Stromal cell of bone marrow (primary cell): ENCODE measurements around the gene AP2A2.
"Not testable (repeated sequence)": the region's sequence is repeated elsewhere in the genome, so short reads cannot be mapped to it uniquely, and the experiment has no call there.

Experiments used
- DNase-seq: peaks from one replicate; pipeline ENCODE4 v3.0.0-alpha.2; 2012; ENCODE audit warnings: low read depth

The AP2A2 gene

GRCh38 chr11:975376-975775 is 49.7 kb downstream of the AP2A2 start:
- not testable (repeated sequence) for DNase-seq

DNA sequence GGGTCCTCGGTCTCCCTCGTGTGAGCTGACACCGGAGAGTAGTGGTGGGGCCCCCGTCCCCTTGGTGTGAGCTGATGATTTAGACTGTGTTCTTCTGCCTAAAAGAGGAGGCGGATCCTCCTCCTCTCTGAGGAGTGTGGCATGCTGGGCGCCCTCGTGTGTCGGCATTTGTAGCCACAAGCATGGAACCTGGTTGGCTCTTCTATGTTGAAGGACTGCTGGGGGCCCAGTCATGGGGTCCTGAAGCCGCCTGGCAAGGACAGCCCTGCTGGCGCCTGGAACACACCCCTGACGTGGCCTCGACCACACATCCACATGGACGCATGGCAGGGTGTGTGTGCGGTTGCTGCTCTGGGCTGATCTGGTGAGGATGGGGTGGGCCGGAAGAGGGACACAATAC is 50.2 kb downstream of the AP2A2 start:
- DNase-seq, result no peak

DNA sequence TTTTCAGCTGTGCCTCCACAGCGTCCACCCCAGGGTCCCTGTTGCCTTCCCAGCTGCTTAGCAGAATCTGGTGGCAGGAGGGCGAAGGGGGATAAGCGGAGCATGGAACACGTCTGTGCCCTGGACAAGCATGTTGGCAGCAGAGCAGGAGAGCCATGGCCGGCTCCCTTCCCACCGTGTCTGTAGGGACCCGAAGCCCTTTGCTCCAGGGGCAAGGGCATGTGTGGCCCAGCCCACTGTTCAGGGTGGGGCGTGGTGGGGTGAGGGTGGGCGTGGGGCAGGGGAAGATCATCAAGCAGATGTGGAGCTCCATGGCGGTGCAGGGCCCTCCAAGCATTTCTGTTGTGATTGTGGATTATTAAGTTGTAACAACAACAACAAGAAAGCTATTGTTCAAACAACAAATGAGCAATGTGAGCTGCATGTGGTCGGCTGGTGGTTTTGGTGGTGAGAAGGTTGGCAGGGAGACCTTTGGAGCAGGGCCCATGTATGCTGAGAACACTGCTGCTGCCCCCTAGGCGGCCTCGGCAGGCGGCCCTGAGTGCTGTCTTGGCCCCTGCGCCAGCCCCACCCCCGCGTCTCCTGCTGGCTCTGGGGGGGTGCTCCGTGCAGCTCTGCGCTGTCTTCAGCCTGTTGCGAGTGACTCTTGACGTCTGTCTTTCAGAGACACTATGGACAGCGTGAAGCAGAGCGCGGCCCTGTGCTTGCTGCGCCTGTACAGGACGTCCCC is 50.9 kb downstream of the AP2A2 start:
- DNase-seq, result peak; percentile 10

DNA sequence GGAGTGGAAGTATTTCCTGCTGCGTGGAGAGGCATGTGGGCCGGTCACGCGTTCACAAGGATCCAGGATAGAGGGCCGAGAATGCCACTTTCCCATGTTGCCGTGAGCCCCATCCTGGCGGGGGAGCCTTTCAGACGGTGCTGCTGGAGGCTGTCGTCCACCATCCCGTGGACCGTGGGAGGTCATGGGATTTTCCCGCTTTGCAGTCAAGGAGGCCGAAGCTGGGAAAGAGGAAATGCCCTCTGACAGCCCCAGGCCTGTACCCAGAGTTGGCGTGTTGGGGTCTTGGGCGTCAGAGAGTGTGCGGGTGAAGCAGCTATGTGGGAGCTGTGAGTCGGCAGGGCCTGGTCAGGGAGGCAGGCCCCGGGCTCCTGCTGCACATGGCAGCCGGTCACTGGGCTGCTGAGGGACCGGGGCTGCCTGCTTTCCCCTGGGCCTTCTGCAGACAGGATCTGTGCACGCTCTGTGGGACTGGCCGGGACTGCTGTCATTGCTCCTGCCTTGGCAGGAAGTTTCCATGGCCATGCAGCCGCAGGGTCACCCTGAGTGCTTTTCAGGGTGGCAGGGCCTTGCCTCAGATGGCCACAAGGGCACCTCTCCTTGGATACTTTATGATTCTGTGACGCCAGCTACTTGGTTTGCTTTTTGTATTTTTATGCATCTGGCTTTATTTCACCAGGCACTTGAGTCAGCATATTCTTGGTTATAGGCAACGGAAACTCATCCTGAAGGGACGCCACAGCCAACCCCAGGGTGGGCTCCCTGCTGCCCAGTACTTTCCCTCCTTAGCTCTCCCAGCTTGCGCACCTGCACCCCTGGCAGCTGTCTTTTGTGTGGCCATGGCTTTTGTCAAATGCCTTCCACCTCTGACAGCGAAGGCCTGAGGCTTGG is 52.4 kb downstream of the AP2A2 start:
- DNase-seq, result no peak

DNA sequence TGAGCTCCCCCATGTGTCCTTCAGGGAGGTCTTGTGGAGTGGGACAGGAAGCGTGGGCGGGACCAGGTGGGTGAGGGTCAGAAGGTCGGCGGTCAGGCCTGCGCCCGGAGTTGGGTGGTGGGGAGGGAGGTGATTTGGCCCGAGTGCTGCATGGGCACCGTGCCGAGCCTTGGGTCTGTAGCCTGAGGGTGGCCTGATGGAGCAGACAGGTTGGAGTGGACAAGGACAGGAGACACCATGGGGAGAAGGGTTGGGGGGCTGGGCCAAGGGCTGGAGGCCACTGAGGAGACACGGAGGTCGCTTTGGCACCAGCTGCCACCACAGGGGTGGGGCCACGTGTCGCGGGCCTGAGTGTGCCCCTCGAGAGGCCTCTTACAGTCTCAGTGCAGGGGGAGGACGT is 53.1 kb downstream of the AP2A2 start:
- DNase-seq, result no peak

- peak; percentile 58 for DNase-seq
Measured at GRCh38 chr11:980438-981357, 55.0 kb downstream of the AP2A2 start.

- no peak for DNase-seq
Measured at GRCh38 chr11:981764-982163, 56.1 kb downstream of the AP2A2 start.

GRCh38 chr11:984546-984945 is 58.9 kb downstream of the AP2A2 start:
- no peak for DNase-seq

- DNase-seq, result no peak
Measured at GRCh38 chr11:985406-985805, 59.7 kb downstream of the AP2A2 start.

- no peak for DNase-seq
Measured at GRCh38 chr11:985848-986247, 60.2 kb downstream of the AP2A2 start.

GRCh38 chr11:986270-986951 is 60.7 kb downstream of the AP2A2 start:
- DNase-seq, result no peak

DNA sequence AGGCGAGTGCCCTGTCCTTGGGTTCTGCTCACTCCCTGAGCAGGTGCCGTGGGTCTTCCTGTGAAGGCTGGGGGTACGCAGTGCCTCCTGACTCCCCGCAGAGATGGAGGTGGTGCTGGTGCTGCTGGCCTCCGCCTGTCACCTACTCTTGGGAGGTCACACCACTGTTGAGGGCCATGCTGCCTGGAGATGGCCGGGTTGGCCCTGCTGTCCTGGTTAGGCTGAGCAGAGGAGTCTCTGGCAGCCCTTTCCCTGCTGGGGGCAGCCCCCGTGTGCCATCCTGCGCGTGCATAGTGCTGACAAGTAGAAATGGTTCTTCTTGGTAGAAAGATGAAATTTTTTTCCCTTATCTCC is 61.3 kb downstream of the AP2A2 start:
- no peak for DNase-seq

- no peak for DNase-seq
Measured at GRCh38 chr11:987671-988070, 62.0 kb downstream of the AP2A2 start.

GRCh38 chr11:990101-990500 is 64.4 kb downstream of the AP2A2 start:
- DNase-seq, result no peak

DNA sequence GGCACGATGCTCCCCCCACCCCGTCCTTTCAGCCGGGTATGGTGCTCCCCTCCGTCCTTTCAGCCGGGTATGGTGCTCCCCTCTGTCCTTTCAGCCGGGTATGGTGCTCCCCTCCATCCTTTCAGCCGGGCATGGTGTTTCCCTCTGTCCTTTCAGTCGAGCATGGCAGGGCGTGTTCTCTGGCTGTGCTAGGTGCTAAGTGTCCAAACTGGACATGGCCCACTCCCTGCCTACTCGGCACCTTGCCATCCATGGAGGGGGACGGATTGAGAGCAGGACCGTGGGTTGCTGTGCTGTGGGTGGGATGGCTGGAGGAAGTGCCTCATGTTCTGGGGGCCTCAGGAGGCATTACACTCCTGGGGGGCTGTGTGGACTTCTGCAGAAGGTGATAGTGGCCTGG is 65.4 kb downstream of the AP2A2 start:
- DNase-seq, result no peak

GRCh38 chr11:991711-992307 is 66.1 kb downstream of the AP2A2 start:
- no peak for DNase-seq

GRCh38 chr11:992577-992976 is 66.9 kb downstream of the AP2A2 start:
- no peak for DNase-seq

GRCh38 chr11:993632-994167 is 68.0 kb downstream of the AP2A2 start:
- DNase-seq, result no peak

DNA sequence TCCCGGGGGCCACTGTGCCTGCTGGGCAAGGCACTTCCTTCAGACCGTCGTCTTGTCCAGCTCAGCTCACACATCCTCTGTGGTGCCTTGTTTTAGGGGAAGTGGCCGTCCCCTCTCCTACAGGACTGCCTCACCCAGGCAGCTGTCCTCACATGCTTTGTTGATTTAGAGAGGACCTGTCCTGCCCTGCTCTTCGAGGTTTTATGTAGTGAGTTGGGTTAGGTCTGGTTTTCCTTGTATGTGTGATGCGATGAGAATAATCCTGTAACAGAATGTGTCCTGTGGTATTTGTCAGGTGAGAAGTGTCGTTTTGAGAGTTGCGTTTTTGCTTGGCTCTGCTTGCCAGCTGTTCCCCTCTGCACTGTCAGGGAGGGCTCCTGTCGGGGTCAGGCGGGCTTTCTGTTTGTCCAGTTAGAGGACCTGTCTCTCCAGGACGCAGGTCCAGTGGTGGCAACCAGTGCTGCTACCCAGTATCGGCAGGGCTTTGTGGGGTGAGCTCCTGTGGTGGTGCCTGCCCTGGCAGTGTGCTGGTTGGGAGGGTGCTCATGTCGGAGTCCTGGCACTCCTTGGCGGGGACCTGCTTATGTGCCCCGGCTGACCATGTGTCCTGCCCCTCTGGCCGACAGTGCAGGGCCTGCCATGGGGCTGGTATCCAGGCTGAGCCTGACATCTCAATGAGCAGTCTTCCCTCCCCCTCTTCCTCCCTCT is 69.5 kb downstream of the AP2A2 start:
- DNase-seq, result no peak

DNA sequence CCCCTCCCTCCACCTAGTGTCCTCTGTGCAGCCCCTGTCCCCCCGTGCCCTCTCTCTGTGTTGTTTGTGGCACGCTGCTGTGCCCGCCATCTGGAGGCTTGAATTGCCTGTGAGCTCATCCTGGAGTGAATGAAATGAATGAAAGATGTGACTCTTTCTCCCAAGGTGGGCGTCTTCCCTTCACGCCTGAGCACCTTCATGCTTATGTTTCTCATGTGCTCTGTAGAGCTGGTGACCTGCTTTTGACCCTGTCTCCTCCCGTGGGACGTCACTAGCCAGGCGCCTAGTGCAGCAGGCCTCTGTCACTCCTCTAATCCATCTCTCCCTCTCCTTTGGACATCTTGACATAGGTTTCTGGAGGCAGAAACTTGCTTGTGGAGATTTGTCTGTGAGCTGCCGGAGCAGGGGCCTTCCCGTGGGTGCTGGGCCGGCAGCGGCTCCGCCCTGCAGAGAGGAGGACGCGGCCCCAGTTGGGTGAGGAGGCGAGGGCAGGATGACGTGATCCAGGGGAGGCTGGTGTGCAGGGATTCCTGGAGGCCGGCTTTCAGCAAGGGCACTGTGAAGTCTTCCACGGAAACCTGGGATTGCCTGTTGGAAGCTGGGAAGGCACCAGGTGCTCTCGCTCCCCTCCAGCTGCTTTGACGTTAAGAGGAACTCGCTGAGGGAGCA is 70.2 kb downstream of the AP2A2 start:
- no peak for DNase-seq
